Caco-2 (cell line): Measurements from ENCODE around the gene VAMP4. TPM values are rescaled to one million over a fixed set of nuclear protein-coding genes. Genes with fewer than 3 reads are reported as not detected.

ENCODE experiments used
- BruUV-seq: library from RNA; stranded (reverse); fragments of 400-500 nt; replicated peaks from 2 replicates; lab custom pipeline; 2021; lab: Mats Ljungman, UMichigan
- CTCF ChIA-PET: fragments of 300-600 bp; sonication (Branson Sonifier 250); formaldehyde crosslinking; loops from one replicate; lab custom pipeline; 2022; ENCODE audit warnings: antibody characterized with exemption; lab: Charles Lee
- POLR2A ChIA-PET: fragments of 300-600 bp; sonication (Branson Sonifier 250); formaldehyde crosslinking; loops from one replicate; lab custom pipeline; 2022; ENCODE audit warnings: antibody characterized with exemption; lab: Charles Lee
- DNase-seq, 2 experiments: peaks; one replicate each; pipeline versions ENCODE4 v3.0.0 to v3.0.0-alpha.2; 2020 to 2022
- H3K27me3 ChIP-seq: replicated peaks from 2 replicates; pipeline ENCODE4 v1.6.0; 2011; ENCODE audit warnings: low read length; ENCODE audit not compliant: control insufficient read depth, insufficient read depth
- H3K36me3 ChIP-seq: 2 replicates; pipeline ENCODE4 v1.5.1; 2011; ENCODE audit warnings: low read length; ENCODE audit not compliant: control insufficient read depth, insufficient read depth
- H3K4me1 ChIP-seq: fragments of 250-450 bp; sonication (Bioruptor Pico); 2 replicates; pipeline ENCODE4 v1.5.1; 2020; ENCODE audit warnings: mild to moderate bottlenecking
- H3K4me3 ChIP-seq: 2 replicates; pipeline ENCODE4 v1.5.1; 2011; ENCODE audit warnings: low read depth, mild to moderate bottlenecking, control low read depth, low read length
- H3K9me3 ChIP-seq: fragments of 250-450 bp; sonication (Bioruptor Pico); 2 replicates; pipeline ENCODE4 v1.5.1; 2020; ENCODE audit warnings: mild to moderate bottlenecking, moderate library complexity
- H3K27ac Mint-ChIP-seq: one replicate; pipeline ENCODE4 v1.8.0; 2022; ENCODE audit warnings: mixed read lengths; ENCODE audit not compliant: unreplicated experiment
- H3K27me3 Mint-ChIP-seq: one replicate; pipeline ENCODE4 v1.8.0; 2022; ENCODE audit warnings: mixed read lengths; ENCODE audit not compliant: insufficient read depth, unreplicated experiment
- H3K36me3 Mint-ChIP-seq: one replicate; pipeline ENCODE4 v1.8.0; 2022; ENCODE audit warnings: mild to moderate bottlenecking, mixed read lengths; ENCODE audit not compliant: insufficient read depth, unreplicated experiment
- H3K4me1 Mint-ChIP-seq: one replicate; pipeline ENCODE4 v1.8.0; 2022; ENCODE audit warnings: low read depth, mixed read lengths; ENCODE audit not compliant: unreplicated experiment
- H3K4me3 Mint-ChIP-seq: one replicate; pipeline ENCODE4 v1.8.0; 2022; ENCODE audit warnings: mild to moderate bottlenecking, moderate library complexity, mixed read lengths; ENCODE audit not compliant: unreplicated experiment
- H3K9me3 Mint-ChIP-seq: one replicate; pipeline ENCODE4 v1.8.0; 2022; ENCODE audit warnings: mixed read lengths; ENCODE audit not compliant: unreplicated experiment
- intact Hi-C: fragments of 100-400 bp; cut with micrococcal nuclease; formaldehyde crosslinking; loops from one replicate; pipeline ENCODE4 v1.10.0; 2022; ENCODE audit not compliant: unreplicated experiment
- total RNA-seq: library from RNA; stranded (reverse); gene quantifications from 2 replicates; pipeline ENCODE4 v1.2.3, GENCODE V29; 2022
- TF ChIP-seq, protein P1 (sequence below), 2 experiments: fragments of 200-600 bp in 1 of 2; IDR thresholded peaks; 1 replicate in 1 of 2; 2 replicates in 1 of 2; pipeline versions ENCODE4 v1.5.1 to v1.8.0; 2011 to 2022; ENCODE audit warnings: antibody characterized with exemption in 1 of 2, control low read depth in 1 of 2, inconsistent platforms in 1 of 2, low read depth in 1 of 2, low read length in 1 of 2, mild to moderate bottlenecking in 1 of 2, moderate library complexity in 1 of 2; ENCODE audit not compliant: insufficient read depth in 1 of 2, severe bottlenecking in 1 of 2, unreplicated experiment in 1 of 2

Gene VAMP4
- total RNA-seq, 1 experiment from 2014 or later: 4.9 TPM

DNA sequence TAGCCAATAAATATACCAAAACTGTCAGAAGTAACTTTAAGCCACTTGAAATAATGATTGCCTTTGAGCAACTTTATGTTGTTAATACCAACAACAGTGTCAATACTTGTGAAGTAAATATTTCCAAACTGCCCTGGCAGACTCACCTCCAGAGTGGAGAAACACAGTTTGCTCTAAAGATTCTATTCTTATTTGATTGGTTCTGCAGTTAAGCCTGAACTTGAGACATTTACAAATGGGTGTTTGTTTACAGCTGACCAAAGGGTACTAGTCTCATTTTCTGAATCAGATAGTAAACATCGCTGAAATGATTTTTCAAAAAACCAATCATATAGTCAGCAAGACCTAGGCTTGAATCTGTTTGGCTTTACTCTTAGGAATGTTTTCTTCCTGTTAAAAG is 88.1 kb downstream of the VAMP4 start:
- TF ChIP-seq, protein P1, sequence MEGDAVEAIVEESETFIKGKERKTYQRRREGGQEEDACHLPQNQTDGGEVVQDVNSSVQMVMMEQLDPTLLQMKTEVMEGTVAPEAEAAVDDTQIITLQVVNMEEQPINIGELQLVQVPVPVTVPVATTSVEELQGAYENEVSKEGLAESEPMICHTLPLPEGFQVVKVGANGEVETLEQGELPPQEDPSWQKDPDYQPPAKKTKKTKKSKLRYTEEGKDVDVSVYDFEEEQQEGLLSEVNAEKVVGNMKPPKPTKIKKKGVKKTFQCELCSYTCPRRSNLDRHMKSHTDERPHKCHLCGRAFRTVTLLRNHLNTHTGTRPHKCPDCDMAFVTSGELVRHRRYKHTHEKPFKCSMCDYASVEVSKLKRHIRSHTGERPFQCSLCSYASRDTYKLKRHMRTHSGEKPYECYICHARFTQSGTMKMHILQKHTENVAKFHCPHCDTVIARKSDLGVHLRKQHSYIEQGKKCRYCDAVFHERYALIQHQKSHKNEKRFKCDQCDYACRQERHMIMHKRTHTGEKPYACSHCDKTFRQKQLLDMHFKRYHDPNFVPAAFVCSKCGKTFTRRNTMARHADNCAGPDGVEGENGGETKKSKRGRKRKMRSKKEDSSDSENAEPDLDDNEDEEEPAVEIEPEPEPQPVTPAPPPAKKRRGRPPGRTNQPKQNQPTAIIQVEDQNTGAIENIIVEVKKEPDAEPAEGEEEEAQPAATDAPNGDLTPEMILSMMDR (IDR thresholded peaks at IDR 0.05; ENCODE audit: insufficient read depth in 1 of 2, low read depth in 1 of 2, low read length in 1 of 2, severe bottlenecking in 1 of 2, unreplicated experiment in 1 of 2): no peak
- no peaks in the 10 kb centered on the region for H3K36me3 ChIP-seq
- BruUV-seq: no TSS peak

DNA sequence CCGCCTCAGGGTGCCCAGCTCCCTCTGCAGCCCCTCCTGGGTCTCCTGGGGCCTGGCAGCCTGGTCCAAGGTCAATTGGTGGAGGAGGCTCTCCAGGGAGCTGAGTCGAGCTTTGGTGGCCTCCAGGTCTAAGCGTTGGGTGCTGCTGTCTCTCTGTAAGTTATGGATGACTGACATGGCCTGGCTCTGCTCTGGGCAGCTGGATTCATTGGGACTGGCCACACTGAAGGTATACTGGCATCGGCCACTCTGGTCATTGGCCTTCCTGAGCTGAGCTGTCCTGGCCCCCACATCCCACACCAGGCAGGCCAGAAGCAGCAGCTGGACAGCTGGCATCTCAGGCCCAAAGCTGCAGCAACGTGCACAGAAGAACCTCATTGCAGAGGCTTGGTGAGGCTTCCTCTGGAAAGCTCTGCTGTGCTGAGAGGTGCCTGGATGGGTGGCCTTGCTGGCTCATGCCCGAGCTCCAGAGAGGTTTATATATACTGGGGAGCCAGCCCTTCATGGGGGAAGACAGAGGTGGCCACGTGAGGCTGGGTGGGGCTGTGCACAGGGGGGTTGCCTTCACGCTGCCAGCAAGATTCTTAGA is 89.5 kb downstream of the VAMP4 start, which contains the start of gene MYOC:
MYOC (minus strand) TSS at position 455 of the 589 bp plus-strand sequence; CDS start at position 378, 77 bp downstream.
- no peaks in the 10 kb centered on the region for H3K36me3 Mint-ChIP-seq
- H3K4me3 Mint-ChIP-seq: no peak within 1 kb of the TSS
- Histone ChIP-seq H3K36me3 (no peaks in the 10 kb centered on the region), H3K4me3 (no peak within 1 kb of the TSS), H3K9me3 (no peaks in the 10 kb centered on the region), H3K4me1 (0 out of 2 replicates have a peak, but pooled peaks cover 4% of the 10 kb centered on the region), H3K27me3 (no peaks in the 10 kb centered on the region)
- intact Hi-C loops: no loop called here
- peaks cover 6% of the 10 kb centered on the region for H3K27me3 Mint-ChIP-seq
- H3K9me3 Mint-ChIP-seq: no peaks in the 10 kb centered on the region
- no peak within 1 kb of the TSS for H3K27ac Mint-ChIP-seq
- ChIA-PET CTCF (no interaction called here), POLR2A (no interaction called here)
- H3K4me1 Mint-ChIP-seq: no peaks in the 10 kb centered on the region
- DNase-seq: no peak
- no TSS peak for BruUV-seq
- TF ChIP-seq, protein P1 (IDR thresholded peaks at IDR 0.05; ENCODE audit: insufficient read depth in 1 of 2, low read depth in 1 of 2, low read length in 1 of 2, severe bottlenecking in 1 of 2, unreplicated experiment in 1 of 2): no peak

More for the DNA sequence above, 88.1 kb downstream of the VAMP4 start:
- no peak overlapping the region for H3K4me3 ChIP-seq
- no peaks in the 10 kb centered on the region for H3K36me3 Mint-ChIP-seq
- CTCF ChIA-PET: no interaction called here
- 0 out of 2 replicates have a peak, but pooled peaks cover 4% of the 10 kb centered on the region for H3K4me1 ChIP-seq
- no peaks in the 10 kb centered on the region for H3K9me3 ChIP-seq
- intact Hi-C loops: no loop called here
- no peak overlapping the region for H3K4me3 Mint-ChIP-seq
- H3K27me3 ChIP-seq: no peaks in the 10 kb centered on the region
- no peak overlapping the region for H3K27ac Mint-ChIP-seq
- H3K9me3 Mint-ChIP-seq: no peaks in the 10 kb centered on the region
- H3K4me1 Mint-ChIP-seq: no peaks in the 10 kb centered on the region
- POLR2A ChIA-PET: no interaction called here
- H3K27me3 Mint-ChIP-seq: peaks cover 6% of the 10 kb centered on the region
- no peak for DNase-seq

Other genes with a start within 250 kb of the VAMP4 start
- 0.18 TPM in 1 of 2 replicates, not detected in the other for gene MYOCOS, start 119.8 kb downstream of the VAMP4 start, total RNA-seq
- gene MYOC, start 89.4 kb downstream of the VAMP4 start, total RNA-seq: not detected in 2 replicates
- 36.9 and 40.4 TPM in 2 replicates for gene METTL13, start 39.6 kb upstream of the VAMP4 start, total RNA-seq
- gene DNM3, start 99.4 kb upstream of the VAMP4 start, total RNA-seq: 0.11 TPM in 1 of 2 replicates, not detected in the other